Smooth muscle cell (in vitro differentiated cells): ENCODE data around the gene MUL1. TPM values are rescaled to one million over a fixed set of nuclear protein-coding genes. Genes with fewer than 3 reads are reported as not detected.

ENCODE experiments used
- DNase-seq: peaks from one replicate; lab custom pipeline; 2025; ENCODE audit not compliant: unreplicated experiment; lab: John Stamatoyannopoulos, UW
- H2AFZ ChIP-seq: fragments of 200-600 bp; sonication (generic); 2 replicates; pipeline ENCODE4 v1.6.0; 2016; ENCODE audit warnings: antibody characterized with exemption, low read depth, mild to moderate bottlenecking
- H3F3A ChIP-seq: fragments of 200-600 bp; sonication (generic); 2 replicates; pipeline ENCODE4 v1.6.0; 2017; ENCODE audit warnings: antibody characterized with exemption, low read depth
- H3K27ac ChIP-seq: fragments of 200-600 bp; sonication (generic); 2 replicates; pipeline ENCODE4 v1.5.1; 2016; ENCODE audit warnings: low read depth, mild to moderate bottlenecking
- H3K27me3 ChIP-seq: fragments of 200-600 bp; sonication (generic); 2 replicates; pipeline ENCODE4 v1.6.1; 2016; ENCODE audit warnings: low read depth, mild to moderate bottlenecking
- H3K36me3 ChIP-seq: fragments of 200-600 bp; sonication (generic); 2 replicates; pipeline ENCODE4 v1.5.1; 2016; ENCODE audit warnings: low read depth
- H3K4me1 ChIP-seq: fragments of 200-600 bp; sonication (generic); 2 replicates; pipeline ENCODE4 v1.5.1; 2016; ENCODE audit warnings: low read depth
- H3K4me2 ChIP-seq: fragments of 200-600 bp; sonication (generic); 2 replicates; pipeline ENCODE4 v1.6.0; 2016; ENCODE audit warnings: mild to moderate bottlenecking
- H3K4me3 ChIP-seq: fragments of 200-600 bp; sonication (generic); 2 replicates; pipeline ENCODE4 v1.5.1; 2016; ENCODE audit warnings: mild to moderate bottlenecking
- H3K79me2 ChIP-seq: fragments of 200-600 bp; sonication (generic); 2 replicates; pipeline ENCODE4 v1.6.0; 2016; ENCODE audit warnings: low read depth, mild to moderate bottlenecking
- H3K9ac ChIP-seq: fragments of 200-600 bp; sonication (generic); 2 replicates; pipeline ENCODE4 v1.6.0; 2016; ENCODE audit warnings: low read depth
- H3K9me3 ChIP-seq: fragments of 200-600 bp; sonication (generic); replicated peaks from 2 replicates; pipeline ENCODE4 v1.5.1; 2016; ENCODE audit warnings: low read depth
- H4K20me1 ChIP-seq: fragments of 200-600 bp; sonication (generic); 2 replicates; pipeline ENCODE4 v1.6.0; 2016; ENCODE audit warnings: low read depth
- WGBS: methylation state at CpG from one replicate; pipeline ENCODE4 v1.1.7; 2016; ENCODE audit warnings: low lambda C conversion rate; 5-methylcytosine and 5-hydroxymethylcytosine counted together
- polyA plus RNA-seq: library from polyadenylated mRNA; unstranded; fragments of >200 nt; fragmentation: Nextera tagmentation; extraction: Ambion mirVana; gene quantifications from 2 replicates; pipeline ENCODE4 v1.2.1, GENCODE V29; 2016
- total RNA-seq: library from RNA; depleted of rRNA; stranded (reverse); fragments of >200 nt; gene quantifications from 2 replicates; pipeline ENCODE4 v1.2.3, GENCODE V29; 2014
- TF ChIP-seq, protein P1 (sequence below): fragments of 200-600 bp; sonication (generic); IDR thresholded peaks from 2 replicates; pipeline ENCODE4 v1.5.1; 2017; ENCODE audit warnings: borderline replicate concordance, mild to moderate bottlenecking, antibody characterized with exemption; ENCODE audit not compliant: insufficient read depth, poor library complexity, severe bottlenecking

Gene MUL1
- total and polyA plus RNA-seq, 2 experiments from 2014 or later, result 38.7 to 42.4 TPM

- TF ChIP-seq, protein P1, sequence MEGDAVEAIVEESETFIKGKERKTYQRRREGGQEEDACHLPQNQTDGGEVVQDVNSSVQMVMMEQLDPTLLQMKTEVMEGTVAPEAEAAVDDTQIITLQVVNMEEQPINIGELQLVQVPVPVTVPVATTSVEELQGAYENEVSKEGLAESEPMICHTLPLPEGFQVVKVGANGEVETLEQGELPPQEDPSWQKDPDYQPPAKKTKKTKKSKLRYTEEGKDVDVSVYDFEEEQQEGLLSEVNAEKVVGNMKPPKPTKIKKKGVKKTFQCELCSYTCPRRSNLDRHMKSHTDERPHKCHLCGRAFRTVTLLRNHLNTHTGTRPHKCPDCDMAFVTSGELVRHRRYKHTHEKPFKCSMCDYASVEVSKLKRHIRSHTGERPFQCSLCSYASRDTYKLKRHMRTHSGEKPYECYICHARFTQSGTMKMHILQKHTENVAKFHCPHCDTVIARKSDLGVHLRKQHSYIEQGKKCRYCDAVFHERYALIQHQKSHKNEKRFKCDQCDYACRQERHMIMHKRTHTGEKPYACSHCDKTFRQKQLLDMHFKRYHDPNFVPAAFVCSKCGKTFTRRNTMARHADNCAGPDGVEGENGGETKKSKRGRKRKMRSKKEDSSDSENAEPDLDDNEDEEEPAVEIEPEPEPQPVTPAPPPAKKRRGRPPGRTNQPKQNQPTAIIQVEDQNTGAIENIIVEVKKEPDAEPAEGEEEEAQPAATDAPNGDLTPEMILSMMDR, result no peak
- Histone ChIP-seq H3K4me1 (no peaks in the 10 kb centered on the region), H3K79me2 (no peaks in the 10 kb centered on the region), H3K4me2 (no peak overlapping the region), H3K9me3 (no peaks in the 10 kb centered on the region), H3K4me3 (no peak overlapping the region), H3K36me3 (no peaks in the 10 kb centered on the region), H3K27ac (peak overlapping the region; percentile 87), H3F3A (no peaks in the 10 kb centered on the region), H3K27me3 (no peaks in the 10 kb centered on the region), H3K9ac (no peak overlapping the region), H4K20me1 (peaks cover 5% of the 10 kb centered on the region), H2AFZ (no peak overlapping the region)
- DNase-seq, result no peak
- WGBS, result 62% methylated on average over 5 of the region's 5 CpGs
These were observed 13.2 kb downstream of the MUL1 start for GRCh38 chr1:20494609-20495311.

- TF ChIP-seq, protein P1, result peak; percentile 98
- H3K4me2 ChIP-seq, result no peak overlapping the region
- H3K9ac ChIP-seq, result no peak overlapping the region
- no peaks in the 10 kb centered on the region for H3K9me3 ChIP-seq
- no peaks in the 10 kb centered on the region for H4K20me1 ChIP-seq
- no peaks in the 10 kb centered on the region for H3K4me1 ChIP-seq
- WGBS, result 12% methylated on average over 16 of the region's 16 CpGs
- H3K27me3 ChIP-seq, result no peaks in the 10 kb centered on the region
- H3K27ac ChIP-seq, result no peak overlapping the region
- no peaks in the 10 kb centered on the region for H3F3A ChIP-seq
- H3K36me3 ChIP-seq, result no peaks in the 10 kb centered on the region
- no peaks in the 10 kb centered on the region for H3K79me2 ChIP-seq
- H3K4me3 ChIP-seq, result no peak overlapping the region
- H2AFZ ChIP-seq, result no peak overlapping the region
- DNase-seq, result peak; percentile 62
These were observed 13.9 kb downstream of the MUL1 start for GRCh38 chr1:20493839-20494608.

DNA sequence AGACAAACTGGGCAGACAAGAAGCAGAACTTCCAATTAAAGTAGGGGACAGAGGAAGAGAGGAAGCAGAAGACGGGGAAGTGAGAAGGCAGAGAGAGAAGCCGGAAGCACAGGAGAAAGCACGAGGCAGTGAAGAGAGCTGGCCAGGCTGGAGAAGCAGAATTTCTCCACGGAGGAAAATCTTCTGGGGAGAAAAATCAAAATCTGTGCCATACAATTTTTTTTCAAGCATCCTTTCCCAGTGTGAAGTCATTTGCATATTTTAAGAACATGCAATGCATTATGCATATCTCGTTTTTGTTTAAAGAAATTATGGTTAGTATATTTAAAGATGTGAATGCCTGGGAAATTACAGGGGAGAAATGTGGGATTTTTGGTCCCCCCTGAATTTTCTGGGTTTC is 14.6 kb downstream of the MUL1 start:
- Histone ChIP-seq H3F3A (no peaks in the 10 kb centered on the region), H3K27me3 (no peaks in the 10 kb centered on the region), H3K27ac (no peak overlapping the region), H3K79me2 (no peaks in the 10 kb centered on the region), H2AFZ (no peak overlapping the region), H3K36me3 (no peaks in the 10 kb centered on the region), H3K4me3 (no peak overlapping the region), H3K4me1 (no peaks in the 10 kb centered on the region), H3K9me3 (no peaks in the 10 kb centered on the region), H3K9ac (no peak overlapping the region), H4K20me1 (no peaks in the 10 kb centered on the region), H3K4me2 (no peak overlapping the region)
- DNase-seq, result no peak
- TF ChIP-seq, protein P1, result no peak
- 58% methylated on average over 5 of the region's 5 CpGs for WGBS
